C4-2B (cell line): ENCODE results near the gene CFAP20.
"Not testable (repeated sequence)": the region's sequence is repeated elsewhere in the genome, so short reads cannot be mapped to it uniquely, and the experiment has no call there.

Experiments used
- H3K27ac ChIP-seq: fragments of 450-650 bp; 2 replicates; pipeline ENCODE4 v1.5.1; 2017
- CTCF ChIP-seq: fragments of 450-650 bp; conservative IDR thresholded peaks from 2 replicates; pipeline ENCODE4 v1.5.1; 2017; ENCODE audit warnings: mild to moderate bottlenecking
- ZFX ChIP-seq: fragments of 450-650 bp; IDR thresholded peaks from 2 replicates; pipeline ENCODE4 v1.6.1; 2017

CFAP20 gene

GRCh38 chr16:58086381-58087208, 42.6 kb downstream of the CFAP20 start:
- H3K27ac ChIP-seq: no peak overlapping the region
- TF ChIP-seq ZFX (no peak), CTCF (no peak)

GRCh38 chr16:58085584-58086251, 43.5 kb downstream of the CFAP20 start:
- no peak for TF ChIP-seq ZFX
- TF ChIP-seq CTCF: no peak
- no peak overlapping the region for H3K27ac ChIP-seq

DNA sequence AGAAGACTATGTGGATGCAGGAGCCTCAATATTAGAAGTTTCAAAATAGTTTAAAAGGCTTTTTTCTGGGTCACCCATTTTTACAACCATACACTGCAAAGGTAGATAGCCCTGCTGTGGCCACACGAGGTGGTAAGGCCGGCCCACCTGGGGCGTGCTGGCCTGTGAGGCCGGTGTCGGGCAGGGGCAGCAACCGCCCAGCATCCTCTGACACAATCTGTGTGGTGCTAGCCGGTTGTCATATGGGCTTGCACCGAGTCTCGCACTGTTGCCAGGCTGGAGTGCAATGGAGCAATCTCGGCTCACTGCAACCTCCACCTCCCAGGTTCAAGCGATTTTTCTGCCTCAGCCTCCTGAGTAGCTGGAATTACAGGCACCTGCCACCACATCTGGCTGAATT, 44.0 kb downstream of the CFAP20 start:
- H3K27ac ChIP-seq: no peak overlapping the region
- no peak for TF ChIP-seq ZFX
- no peak for TF ChIP-seq CTCF

GRCh38 chr16:58084635-58085034, 44.5 kb downstream of the CFAP20 start:
- TF ChIP-seq ZFX (no peak), CTCF (no peak)
- no peak overlapping the region for H3K27ac ChIP-seq

DNA sequence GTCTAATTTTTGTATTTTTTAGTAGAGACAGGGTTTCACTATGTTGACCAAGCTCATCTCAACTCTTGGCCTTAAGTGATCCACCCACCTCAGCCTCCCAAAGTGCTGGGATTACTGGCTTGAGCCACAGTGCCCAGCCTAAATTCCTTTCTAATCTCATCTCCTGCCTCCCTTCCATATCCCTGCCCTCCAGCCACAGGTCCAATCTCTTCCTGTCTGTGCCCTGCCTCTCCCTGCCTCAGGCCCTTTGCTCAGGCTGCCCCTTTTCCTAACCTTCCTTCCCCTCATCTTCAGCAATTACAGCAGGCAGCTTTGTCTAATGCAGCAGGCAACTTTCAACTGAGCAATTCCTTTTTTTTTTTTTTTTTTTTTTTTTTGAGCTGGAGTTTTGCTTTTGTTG, 46.8 kb downstream of the CFAP20 start:
- no peak overlapping the region for H3K27ac ChIP-seq
- no peak for TF ChIP-seq CTCF
- no peak for TF ChIP-seq ZFX

DNA sequence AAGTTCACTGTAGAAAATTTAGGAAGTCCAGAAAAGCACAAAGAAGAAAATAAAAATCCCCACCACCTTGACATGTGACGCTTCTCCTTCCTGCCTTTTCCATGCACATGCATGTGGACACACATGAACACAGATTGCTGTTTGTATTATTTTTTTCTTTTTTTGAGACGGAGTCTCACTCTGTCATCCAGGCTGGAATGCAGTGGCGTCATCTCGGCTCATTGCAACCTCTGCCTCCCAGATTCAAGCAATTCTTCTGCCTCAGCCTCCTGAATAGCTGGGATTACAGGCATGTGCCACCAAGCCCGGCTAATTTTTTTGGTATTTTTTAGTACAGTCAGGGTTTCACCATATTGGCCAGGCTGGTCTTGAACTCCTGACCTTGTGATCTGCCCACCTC, 48.5 kb downstream of the CFAP20 start:
- not testable (repeated sequence) for H3K27ac ChIP-seq

- TF ChIP-seq CTCF (no peak), ZFX (no peak)
- H3K27ac ChIP-seq: no peak overlapping the region
Measured at GRCh38 chr16:58077796-58078195, 51.4 kb downstream of the CFAP20 start.

DNA sequence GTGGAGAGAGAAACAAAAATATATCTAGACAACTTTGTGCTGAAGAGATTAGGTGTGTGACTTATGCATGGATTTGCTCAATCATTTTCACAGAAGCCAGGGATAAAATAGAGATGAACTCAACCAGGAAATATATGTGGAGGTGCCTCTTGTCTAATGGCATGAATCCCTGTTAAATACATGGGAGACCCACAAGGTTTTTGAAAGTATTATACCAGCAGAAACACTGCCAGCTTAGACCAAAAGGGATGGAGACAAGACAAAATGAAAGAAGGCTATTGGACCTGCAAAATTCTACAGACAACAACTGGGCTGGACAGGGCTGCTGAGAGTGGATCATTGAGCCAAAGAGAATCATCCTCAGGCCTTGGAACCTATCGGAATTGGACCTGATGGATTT, 52.7 kb downstream of the CFAP20 start:
- TF ChIP-seq ZFX (no peak), CTCF (no peak)
- H3K27ac ChIP-seq: no peak overlapping the region
